Neural progenitor cell (in vitro differentiated cells): ENCODE measurements around the gene IRF8. TPM values are rescaled to one million over a fixed set of nuclear protein-coding genes. Genes with fewer than 3 reads are reported as not detected.

ENCODE experiments used
- DNase-seq: peaks from one replicate; pipeline ENCODE4 v3.0.0-alpha.2; 2016; ENCODE audit warnings: low spot score
- H2AFZ ChIP-seq: fragments of 200-600 bp; sonication (generic); replicated peaks from 2 replicates; pipeline ENCODE4 v1.6.1; 2016; ENCODE audit warnings: antibody characterized with exemption
- H3F3A ChIP-seq: fragments of 200-600 bp; sonication (generic); 2 replicates; pipeline ENCODE4 v1.6.1; 2016; ENCODE audit warnings: antibody characterized with exemption, low read depth
- H3K27ac ChIP-seq: fragments of 200-600 bp; sonication (generic); 2 replicates; pipeline ENCODE4 v1.5.1; 2016; ENCODE audit warnings: mild to moderate bottlenecking
- H3K27me3 ChIP-seq: fragments of 200-600 bp; sonication (generic); 2 replicates; pipeline ENCODE4 v1.6.1; 2016; ENCODE audit warnings: mild to moderate bottlenecking, moderate library complexity
- H3K36me3 ChIP-seq: fragments of 200-600 bp; sonication (generic); 2 replicates; pipeline ENCODE4 v1.5.1; 2016
- H3K4me1 ChIP-seq: fragments of 200-600 bp; sonication (generic); 2 replicates; pipeline ENCODE4 v1.6.1; 2016; ENCODE audit warnings: mixed run types
- H3K4me2 ChIP-seq: fragments of 200-600 bp; sonication (generic); 2 replicates; pipeline ENCODE4 v1.6.1; 2016
- H3K4me3 ChIP-seq: fragments of 200-600 bp; sonication (generic); 2 replicates; pipeline ENCODE4 v1.5.1; 2016
- H3K79me2 ChIP-seq: fragments of 200-600 bp; sonication (generic); 2 replicates; pipeline ENCODE4 v1.6.1; 2016; ENCODE audit warnings: low read depth
- H3K9ac ChIP-seq: fragments of 200-600 bp; sonication (generic); 2 replicates; pipeline ENCODE4 v1.6.1; 2016
- H3K9me3 ChIP-seq: fragments of 200-600 bp; sonication (generic); 2 replicates; pipeline ENCODE4 v1.5.1; 2016; ENCODE audit warnings: low read depth
- H4K20me1 ChIP-seq: fragments of 200-600 bp; sonication (generic); 2 replicates; pipeline ENCODE4 v1.6.1; 2016; ENCODE audit warnings: low read depth
- H3K27ac Mint-ChIP-seq: 3 replicates; pipeline ENCODE4 v1.8.0; 2021; ENCODE audit warnings: mixed read lengths
- H3K27me3 Mint-ChIP-seq: 2 replicates; pipeline ENCODE4 v1.8.0; 2022; ENCODE audit warnings: low read depth, mild to moderate bottlenecking, inconsistent platforms, moderate library complexity, mixed read lengths; ENCODE audit not compliant: insufficient read depth
- H3K36me3 Mint-ChIP-seq: 3 replicates; pipeline ENCODE4 v1.8.0; 2021; ENCODE audit warnings: mixed read lengths
- H3K4me1 Mint-ChIP-seq: 3 replicates; pipeline ENCODE4 v1.8.0; 2021; ENCODE audit warnings: mixed read lengths
- H3K4me3 Mint-ChIP-seq: 3 replicates; pipeline ENCODE4 v1.8.0; 2021; ENCODE audit warnings: mild to moderate bottlenecking, moderate library complexity, mixed read lengths
- H3K9me3 Mint-ChIP-seq: 3 replicates; pipeline ENCODE4 v1.8.0; 2020; ENCODE audit warnings: mixed read lengths
- EZH2 ChIP-seq: fragments of 200-600 bp; sonication (generic); IDR thresholded peaks from 2 replicates; pipeline ENCODE4 v1.6.1; 2017; ENCODE audit warnings: antibody characterized with exemption, mild to moderate bottlenecking, moderate library complexity
- EZH2phosphoT487 ChIP-seq: fragments of 200-600 bp; sonication (generic); IDR thresholded peaks from 2 replicates; pipeline ENCODE4 v1.6.1; 2017; ENCODE audit warnings: antibody characterized with exemption
- total RNA-seq: library from RNA; depleted of rRNA; stranded (reverse); fragments of >200 nt; gene quantifications from 2 replicates; pipeline ENCODE4 v1.2.3, GENCODE V29; 2015; ENCODE audit warnings: low replicate concordance
- TF ChIP-seq, protein P1 (sequence below): fragments of 200-600 bp; sonication (generic); IDR thresholded peaks from 2 replicates; pipeline ENCODE4 v1.5.1; 2017; ENCODE audit warnings: antibody characterized with exemption, mild to moderate bottlenecking

IRF8 gene
- total RNA-seq, 1 donor from 2014 or later = 1.2 TPM

DNA sequence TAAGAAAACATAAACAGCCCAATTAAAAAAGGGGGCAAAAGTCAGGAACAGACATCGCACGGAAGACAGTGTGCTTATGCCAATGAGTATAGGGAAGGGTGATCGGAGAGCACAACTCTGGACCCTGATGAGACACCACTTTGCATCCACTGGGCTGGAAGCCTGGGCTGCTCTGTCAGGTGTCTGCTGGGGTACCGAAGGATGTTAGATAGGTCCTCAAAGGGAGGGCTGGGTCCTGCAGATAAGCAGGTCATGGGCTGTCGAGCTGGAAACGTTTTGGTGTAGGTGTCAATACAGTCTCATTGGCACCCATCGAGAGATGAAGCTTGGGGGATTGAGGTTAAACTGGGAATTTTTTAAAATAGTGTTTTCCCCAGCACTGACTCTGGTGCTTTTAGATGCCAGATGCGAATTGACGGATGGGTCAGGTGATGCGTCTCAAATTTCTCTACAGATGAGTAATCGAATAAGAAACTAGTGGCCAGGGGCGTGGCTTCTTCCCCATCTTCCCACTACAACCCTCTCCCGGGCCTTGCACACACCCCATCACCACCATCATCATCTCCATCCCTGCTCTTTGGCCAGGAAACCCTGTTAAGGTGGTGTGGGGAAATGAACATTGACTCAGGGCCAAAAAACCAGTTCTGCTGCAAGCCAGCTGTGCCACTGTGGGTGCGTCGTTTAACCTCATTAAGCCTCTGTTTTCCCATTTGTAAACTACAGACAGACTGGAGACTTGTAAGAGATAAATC is 47.8 kb upstream of the IRF8 start:
- no peaks in the 10 kb centered on the region for H4K20me1 ChIP-seq
- H3K27ac ChIP-seq = no peak overlapping the region
- DNase-seq = no peak
- no peak overlapping the region for H3K9ac ChIP-seq
- no peak overlapping the region for H3K4me3 ChIP-seq
- H3K79me2 ChIP-seq = no peaks in the 10 kb centered on the region
- Mint-ChIP-seq H3K9me3 (peaks cover 3% of the 10 kb centered on the region), H3K27me3 (peaks cover 7% of the 10 kb centered on the region), H3K27ac (no peak overlapping the region), H3K36me3 (no peaks in the 10 kb centered on the region), H3K4me1 (peaks cover 10% of the 10 kb centered on the region), H3K4me3 (no peak overlapping the region)
- H3F3A ChIP-seq = no peaks in the 10 kb centered on the region
- H3K9me3 ChIP-seq = no peaks in the 10 kb centered on the region
- no peak for TF ChIP-seq EZH2phosphoT487
- TF ChIP-seq EZH2 = no peak
- TF ChIP-seq, protein P1, sequence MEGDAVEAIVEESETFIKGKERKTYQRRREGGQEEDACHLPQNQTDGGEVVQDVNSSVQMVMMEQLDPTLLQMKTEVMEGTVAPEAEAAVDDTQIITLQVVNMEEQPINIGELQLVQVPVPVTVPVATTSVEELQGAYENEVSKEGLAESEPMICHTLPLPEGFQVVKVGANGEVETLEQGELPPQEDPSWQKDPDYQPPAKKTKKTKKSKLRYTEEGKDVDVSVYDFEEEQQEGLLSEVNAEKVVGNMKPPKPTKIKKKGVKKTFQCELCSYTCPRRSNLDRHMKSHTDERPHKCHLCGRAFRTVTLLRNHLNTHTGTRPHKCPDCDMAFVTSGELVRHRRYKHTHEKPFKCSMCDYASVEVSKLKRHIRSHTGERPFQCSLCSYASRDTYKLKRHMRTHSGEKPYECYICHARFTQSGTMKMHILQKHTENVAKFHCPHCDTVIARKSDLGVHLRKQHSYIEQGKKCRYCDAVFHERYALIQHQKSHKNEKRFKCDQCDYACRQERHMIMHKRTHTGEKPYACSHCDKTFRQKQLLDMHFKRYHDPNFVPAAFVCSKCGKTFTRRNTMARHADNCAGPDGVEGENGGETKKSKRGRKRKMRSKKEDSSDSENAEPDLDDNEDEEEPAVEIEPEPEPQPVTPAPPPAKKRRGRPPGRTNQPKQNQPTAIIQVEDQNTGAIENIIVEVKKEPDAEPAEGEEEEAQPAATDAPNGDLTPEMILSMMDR = no peak
- no peaks in the 10 kb centered on the region for H3K36me3 ChIP-seq
- no peaks in the 10 kb centered on the region for H3K27me3 ChIP-seq
- no peak overlapping the region for H3K4me2 ChIP-seq
- no peak overlapping the region for H2AFZ ChIP-seq
- H3K4me1 ChIP-seq = no peaks in the 10 kb centered on the region

DNA sequence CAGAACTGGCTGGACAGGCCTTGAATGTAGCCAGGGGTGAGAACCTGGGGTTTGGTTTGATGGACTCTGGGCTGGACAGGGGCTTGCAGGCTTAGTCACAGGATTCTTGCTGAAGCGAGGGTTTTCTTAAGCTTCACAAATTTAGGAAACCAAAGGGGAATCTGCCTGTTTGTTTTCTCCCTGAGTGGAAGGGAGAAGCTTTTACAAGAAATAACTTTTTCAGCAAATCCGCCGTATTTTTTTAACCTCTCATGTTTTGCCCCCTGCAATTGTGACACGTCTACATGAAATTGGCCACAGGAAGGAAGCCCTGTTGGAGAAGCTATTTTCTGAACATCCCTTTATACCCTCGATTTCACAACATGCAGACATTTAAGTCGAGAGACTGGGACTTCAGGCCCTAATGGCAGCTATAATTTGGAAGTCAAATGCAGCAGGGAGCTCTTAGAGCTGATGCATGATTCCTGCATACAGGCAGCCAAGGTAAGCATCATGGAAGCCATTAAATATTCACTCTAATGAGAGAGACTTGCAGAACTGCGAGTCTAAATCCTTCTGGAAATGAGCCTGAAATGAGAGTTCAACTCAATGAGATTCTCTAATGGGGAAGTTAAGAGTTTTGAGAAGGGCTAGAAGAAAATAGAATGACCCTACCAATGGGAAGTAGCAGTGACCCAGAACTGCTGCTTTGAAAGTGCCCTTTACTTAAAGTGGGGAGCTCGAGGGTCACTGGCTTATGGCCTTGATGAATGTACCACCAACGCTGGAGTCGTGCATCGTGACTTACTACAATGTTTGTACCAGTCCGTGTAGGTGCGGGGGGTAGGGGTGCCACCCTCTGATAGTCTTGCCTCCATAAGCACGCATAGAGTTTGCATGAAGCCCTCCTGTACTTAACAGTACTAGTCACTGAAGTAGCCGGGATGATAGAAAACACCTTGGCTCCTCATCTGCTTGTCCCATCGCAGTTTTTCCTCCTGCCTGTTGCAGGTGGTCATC is 45.1 kb upstream of the IRF8 start:
- H3K79me2 ChIP-seq = no peaks in the 10 kb centered on the region
- no peaks in the 10 kb centered on the region for H3F3A ChIP-seq
- H3K4me1 ChIP-seq = no peaks in the 10 kb centered on the region
- Mint-ChIP-seq H3K4me3 (no peak overlapping the region), H3K4me1 (peaks cover 10% of the 10 kb centered on the region), H3K36me3 (no peaks in the 10 kb centered on the region), H3K27me3 (peaks cover 8% of the 10 kb centered on the region), H3K9me3 (peaks cover 3% of the 10 kb centered on the region), H3K27ac (no peak overlapping the region)
- H3K36me3 ChIP-seq = no peaks in the 10 kb centered on the region
- H3K4me2 ChIP-seq = no peak overlapping the region
- H3K9me3 ChIP-seq = no peaks in the 10 kb centered on the region
- no peak overlapping the region for H2AFZ ChIP-seq
- H3K27ac ChIP-seq = no peak overlapping the region
- no peak overlapping the region for H3K9ac ChIP-seq
- peaks cover 3% of the 10 kb centered on the region for H3K27me3 ChIP-seq
- no peak for DNase-seq
- no peaks in the 10 kb centered on the region for H4K20me1 ChIP-seq
- no peak for TF ChIP-seq EZH2
- no peak for TF ChIP-seq EZH2phosphoT487
- TF ChIP-seq, protein P1 = no peak
- H3K4me3 ChIP-seq = no peak overlapping the region

DNA sequence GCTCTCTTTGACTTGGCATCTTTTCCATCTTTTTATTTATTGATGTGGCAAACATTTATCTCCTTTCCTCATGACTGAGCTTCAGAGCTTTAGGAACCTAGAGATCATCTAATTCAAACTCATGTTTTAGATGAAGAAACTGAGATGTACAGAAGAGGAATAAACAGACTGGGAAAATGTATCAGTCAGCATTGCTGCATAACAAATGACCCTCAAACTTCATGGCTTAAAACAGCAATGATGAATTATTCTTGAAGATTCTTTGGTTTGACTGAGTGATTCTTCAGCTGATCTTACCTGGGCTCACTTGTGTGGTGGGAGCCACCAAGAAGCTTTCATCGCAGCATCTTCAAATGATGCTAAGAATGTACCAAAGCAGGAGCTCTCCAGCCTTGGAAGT is 44.0 kb upstream of the IRF8 start:
- no peaks in the 10 kb centered on the region for H3K9me3 ChIP-seq
- no peaks in the 10 kb centered on the region for H3K4me1 ChIP-seq
- Mint-ChIP-seq H3K4me3 (no peak overlapping the region), H3K36me3 (no peaks in the 10 kb centered on the region), H3K27me3 (peaks cover 11% of the 10 kb centered on the region), H3K27ac (no peak overlapping the region), H3K4me1 (peaks cover 10% of the 10 kb centered on the region), H3K9me3 (peaks cover 3% of the 10 kb centered on the region)
- H3K4me3 ChIP-seq = no peak overlapping the region
- H2AFZ ChIP-seq = no peak overlapping the region
- DNase-seq = no peak
- no peak overlapping the region for H3K27ac ChIP-seq
- no peaks in the 10 kb centered on the region for H3K79me2 ChIP-seq
- H3K9ac ChIP-seq = no peak overlapping the region
- no peaks in the 10 kb centered on the region for H4K20me1 ChIP-seq
- H3K4me2 ChIP-seq = no peak overlapping the region
- H3K36me3 ChIP-seq = no peaks in the 10 kb centered on the region
- peaks cover 3% of the 10 kb centered on the region for H3K27me3 ChIP-seq
- H3F3A ChIP-seq = no peaks in the 10 kb centered on the region
- TF ChIP-seq EZH2phosphoT487 (no peak), EZH2 (no peak)
- TF ChIP-seq, protein P1 = no peak
